ENCODE results near the gene TSEN34. TPM values are rescaled to one million over a fixed set of nuclear protein-coding genes. Genes with fewer than 3 reads are reported as not detected.

TSEN34 gene
- total RNA-seq, 3 donors from 2014 or later (not counting 1 experiment from before 2014, with no cell fraction given): 11.5 to 16.7 (median 13.5) TPM

DNA sequence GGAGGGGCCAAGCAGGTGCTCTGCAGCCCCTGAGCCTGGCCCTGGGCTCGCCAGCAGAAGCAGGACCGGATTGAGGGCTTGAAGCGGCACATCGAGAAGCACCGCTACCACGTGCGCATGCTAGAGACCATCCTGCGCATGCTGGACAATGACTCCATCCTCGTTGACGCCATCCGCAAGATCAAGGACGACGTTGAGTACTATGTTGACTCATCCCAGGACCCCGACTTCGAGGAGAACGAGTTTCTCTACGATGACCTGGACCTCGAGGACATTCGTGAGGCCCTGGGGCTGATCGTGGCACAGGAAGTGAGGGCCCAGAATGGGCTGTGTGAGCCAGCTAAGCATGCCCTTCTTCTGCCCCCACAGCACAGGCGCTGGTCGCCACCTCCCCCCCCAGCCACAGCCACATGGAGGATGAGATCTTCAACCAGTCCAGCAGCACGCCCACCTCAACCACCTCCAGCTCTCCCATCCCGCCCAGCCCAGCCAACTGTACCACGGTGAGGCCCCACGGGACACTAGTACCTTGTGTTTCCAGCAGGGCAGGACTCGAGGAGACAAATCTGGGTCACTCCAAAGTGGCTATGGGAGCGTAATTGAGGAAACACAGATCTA is 45.5 kb upstream of the TSEN34 start:
- Mint-ChIP-seq H3K4me1 (peaks cover 21 to 46% of the 10 kb centered on the region in 2 donors), H3K4me3 (no peak overlapping the region), H3K9me3 (no peaks in the 10 kb centered on the region), H3K36me3 (peaks cover 7% of the 10 kb centered on the region), H3K27ac (no peak overlapping the region), H3K27me3 (ENCODE audit: low read depth in 2 of 2) (no peaks in the 10 kb centered on the region)
- Histone ChIP-seq H3K27me3 (ENCODE audit: control insufficient read depth, insufficient read depth, low read length) (no peaks in the 10 kb centered on the region), H3K4me3 (ENCODE audit: low read length) (no peak overlapping the region), H3K9me3 (ENCODE audit: control insufficient read depth, insufficient read depth, low read length) (no peaks in the 10 kb centered on the region), H3K27ac (ENCODE audit: low read length) (no peak overlapping the region), H3K36me3 (ENCODE audit: control insufficient read depth, insufficient read depth, low read length) (peaks cover 76% of the 10 kb centered on the region), H3K4me1 (ENCODE audit: control insufficient read depth, insufficient read depth, low read length) (peaks cover 1% of the 10 kb centered on the region)
- WGBS (ENCODE audit: insufficient coverage): 90% methylated on average over 28 of the region's 28 CpGs
- no peak for DNase-seq
- ATAC-seq: no peak
- TF ChIP-seq, protein P1, sequence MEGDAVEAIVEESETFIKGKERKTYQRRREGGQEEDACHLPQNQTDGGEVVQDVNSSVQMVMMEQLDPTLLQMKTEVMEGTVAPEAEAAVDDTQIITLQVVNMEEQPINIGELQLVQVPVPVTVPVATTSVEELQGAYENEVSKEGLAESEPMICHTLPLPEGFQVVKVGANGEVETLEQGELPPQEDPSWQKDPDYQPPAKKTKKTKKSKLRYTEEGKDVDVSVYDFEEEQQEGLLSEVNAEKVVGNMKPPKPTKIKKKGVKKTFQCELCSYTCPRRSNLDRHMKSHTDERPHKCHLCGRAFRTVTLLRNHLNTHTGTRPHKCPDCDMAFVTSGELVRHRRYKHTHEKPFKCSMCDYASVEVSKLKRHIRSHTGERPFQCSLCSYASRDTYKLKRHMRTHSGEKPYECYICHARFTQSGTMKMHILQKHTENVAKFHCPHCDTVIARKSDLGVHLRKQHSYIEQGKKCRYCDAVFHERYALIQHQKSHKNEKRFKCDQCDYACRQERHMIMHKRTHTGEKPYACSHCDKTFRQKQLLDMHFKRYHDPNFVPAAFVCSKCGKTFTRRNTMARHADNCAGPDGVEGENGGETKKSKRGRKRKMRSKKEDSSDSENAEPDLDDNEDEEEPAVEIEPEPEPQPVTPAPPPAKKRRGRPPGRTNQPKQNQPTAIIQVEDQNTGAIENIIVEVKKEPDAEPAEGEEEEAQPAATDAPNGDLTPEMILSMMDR (IDR thresholded peaks at IDR 0.05): no peak
- intact Hi-C loops (cut with micrococcal nuclease): no loop called here

DNA sequence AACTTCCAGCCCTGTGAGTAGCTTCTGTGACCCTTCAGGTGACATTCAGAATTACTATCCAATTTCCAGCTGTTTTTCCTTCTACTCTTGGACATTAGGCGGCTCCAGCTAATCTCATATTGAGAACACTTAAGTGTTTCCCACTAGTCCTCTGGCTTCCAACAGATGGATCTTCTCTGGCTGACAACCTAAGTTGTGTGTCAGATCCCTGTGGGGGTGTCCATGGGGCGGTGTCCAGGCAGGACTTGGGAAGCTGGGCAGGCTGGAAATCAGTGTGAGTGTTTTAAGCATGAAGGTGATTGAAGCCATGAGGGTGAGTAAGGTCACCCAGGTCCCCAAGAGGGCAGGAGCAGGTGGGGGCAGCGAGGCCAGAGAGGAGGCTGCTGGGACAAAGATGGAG is 43.4 kb upstream of the TSEN34 start:
- no peaks in the 10 kb centered on the region for H3K27me3 ChIP-seq (ENCODE audit: control insufficient read depth, insufficient read depth, low read length)
- no peaks in the 10 kb centered on the region for H3K9me3 Mint-ChIP-seq
- no peak overlapping the region for H3K27ac ChIP-seq (ENCODE audit: low read length)
- peaks cover 88% of the 10 kb centered on the region for H3K36me3 ChIP-seq (ENCODE audit: control insufficient read depth, insufficient read depth, low read length)
- peaks cover 7% of the 10 kb centered on the region for H3K36me3 Mint-ChIP-seq
- H3K4me3 Mint-ChIP-seq: no peak overlapping the region
- TF ChIP-seq, protein P1 (IDR thresholded peaks at IDR 0.05): no peak
- ATAC-seq (no peak), DNase-seq (no peak)
- no peaks in the 10 kb centered on the region for H3K9me3 ChIP-seq (ENCODE audit: control insufficient read depth, insufficient read depth, low read length)
- no peaks in the 10 kb centered on the region for H3K4me1 ChIP-seq (ENCODE audit: control insufficient read depth, insufficient read depth, low read length)
- H3K27me3 Mint-ChIP-seq (ENCODE audit: low read depth in 2 of 2): no peaks in the 10 kb centered on the region
- WGBS (ENCODE audit: insufficient coverage): 100% methylated on average over 3 of the region's 3 CpGs
- intact Hi-C loops (cut with micrococcal nuclease): no loop called here
- peaks cover 5 to 31% of the 10 kb centered on the region in 2 donors for H3K4me1 Mint-ChIP-seq
- H3K27ac Mint-ChIP-seq: no peak overlapping the region
- no peak overlapping the region for H3K4me3 ChIP-seq (ENCODE audit: low read length)

DNA sequence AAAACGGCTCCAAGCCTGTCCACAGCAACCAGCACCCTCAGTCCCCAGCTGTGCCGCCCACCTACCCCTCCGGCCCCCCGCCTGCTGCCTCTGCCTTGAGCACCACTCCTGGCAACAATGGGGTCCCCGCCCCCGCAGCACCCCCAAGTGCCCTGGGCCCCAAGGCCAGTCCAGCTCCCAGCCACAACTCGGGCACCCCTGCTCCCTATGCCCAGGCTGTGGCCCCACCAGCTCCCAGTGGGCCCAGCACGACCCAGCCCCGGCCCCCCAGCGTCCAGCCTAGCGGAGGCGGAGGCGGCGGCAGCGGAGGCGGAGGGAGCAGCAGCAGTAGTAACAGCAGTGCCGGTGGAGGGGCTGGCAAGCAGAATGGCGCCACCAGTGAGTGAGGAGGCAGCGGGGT is 43.0 kb upstream of the TSEN34 start:
- H3K27me3 ChIP-seq (ENCODE audit: control insufficient read depth, insufficient read depth, low read length): no peaks in the 10 kb centered on the region
- no peaks in the 10 kb centered on the region for H3K4me1 ChIP-seq (ENCODE audit: control insufficient read depth, insufficient read depth, low read length)
- no peak overlapping the region for H3K4me3 Mint-ChIP-seq
- no peaks in the 10 kb centered on the region for H3K9me3 ChIP-seq (ENCODE audit: control insufficient read depth, insufficient read depth, low read length)
- DNase-seq (no peak), ATAC-seq (no peak)
- TF ChIP-seq, protein P1 (IDR thresholded peaks at IDR 0.05): no peak
- intact Hi-C loops (cut with micrococcal nuclease): no loop called here
- no peaks in the 10 kb centered on the region for H3K9me3 Mint-ChIP-seq
- H3K4me1 Mint-ChIP-seq: peaks cover 5 to 28% of the 10 kb centered on the region in 2 donors
- H3K27me3 Mint-ChIP-seq (ENCODE audit: low read depth in 2 of 2): no peaks in the 10 kb centered on the region
- 96% methylated on average over 19 of the region's 19 CpGs for WGBS (ENCODE audit: insufficient coverage)
- peaks cover 7% of the 10 kb centered on the region for H3K36me3 Mint-ChIP-seq
- no peak overlapping the region for H3K27ac ChIP-seq (ENCODE audit: low read length)
- peaks cover 87% of the 10 kb centered on the region for H3K36me3 ChIP-seq (ENCODE audit: control insufficient read depth, insufficient read depth, low read length)
- no peak overlapping the region for H3K27ac Mint-ChIP-seq
- H3K4me3 ChIP-seq (ENCODE audit: low read length): no peak overlapping the region
